GM19239 (cell line): Measurements from ENCODE around the gene GYG1.

Source experiments
- DNase-seq: peaks from one replicate; pipeline ENCODE4 v3.0.0; 2011; ENCODE audit warnings: low spot score; ENCODE audit not compliant: insufficient read length
- FAIRE-seq: peaks from 2 replicates; lab custom pipeline; 2011; peaks lifted over from hg19 to GRCh38; lab: Jason Lieb, UNC

Gene GYG1

GRCh38 chr3:149015393-149015792, 24.1 kb downstream of the GYG1 start:
- DNase-seq, result no peak
- FAIRE-seq, result no peak

- FAIRE-seq (no peak), DNase-seq (no peak)
These were observed 24.9 kb downstream of the GYG1 start for GRCh38 chr3:149016242-149016641.

- FAIRE-seq (no peak), DNase-seq (no peak)
These were observed 25.6 kb downstream of the GYG1 start for GRCh38 chr3:149016669-149017541.

- no peak for DNase-seq
- FAIRE-seq, result no peak
These were observed 26.9 kb downstream of the GYG1 start for GRCh38 chr3:149018247-149018646.

- no peak for DNase-seq
- no peak for FAIRE-seq
These were observed 28.2 kb downstream of the GYG1 start for GRCh38 chr3:149019580-149019979.

- no peak for DNase-seq
- no peak for FAIRE-seq
These were observed 29.0 kb downstream of the GYG1 start for GRCh38 chr3:149020196-149020838.

- no peak for FAIRE-seq
- DNase-seq, result no peak
These were observed 29.5 kb downstream of the GYG1 start for GRCh38 chr3:149020839-149021252.

GRCh38 chr3:149021830-149022229, 30.5 kb downstream of the GYG1 start:
- DNase-seq (no peak), FAIRE-seq (no peak)

GRCh38 chr3:149023951-149024350, 32.6 kb downstream of the GYG1 start:
- no peak for DNase-seq
- FAIRE-seq, result no peak

- DNase-seq (no peak), FAIRE-seq (no peak)
These were observed 35.4 kb downstream of the GYG1 start for GRCh38 chr3:149026718-149027117.

- no peak for FAIRE-seq
These were observed 39.8 kb downstream of the GYG1 start for GRCh38 chr3:149031096-149031495.

GRCh38 chr3:149037684-149038083, 46.3 kb downstream of the GYG1 start:
- DNase-seq (no peak), FAIRE-seq (no peak)

More at GRCh38 chr3:149031096-149031495, 39.8 kb downstream of the GYG1 start:
- DNase-seq, result no peak

- DNase-seq, result no peak
- no peak for FAIRE-seq
These were observed 47.0 kb downstream of the GYG1 start for GRCh38 chr3:149038322-149038721.

GRCh38 chr3:149042789-149043386, 51.5 kb downstream of the GYG1 start:
- peak; percentile 17 for DNase-seq

GRCh38 chr3:149044339-149045083, 53.2 kb downstream of the GYG1 start:
- DNase-seq (no peak), FAIRE-seq (no peak)

More at GRCh38 chr3:149042789-149043386, 51.5 kb downstream of the GYG1 start:
- FAIRE-seq, result peak; percentile 91

GRCh38 chr3:149055575-149055974, 64.2 kb downstream of the GYG1 start:
- no peak for FAIRE-seq

GRCh38 chr3:149058198-149058597, 66.9 kb downstream of the GYG1 start:
- DNase-seq (no peak), FAIRE-seq (no peak)

More at GRCh38 chr3:149055575-149055974, 64.2 kb downstream of the GYG1 start:
- DNase-seq, result no peak

GRCh38 chr3:149058602-149059001, 67.3 kb downstream of the GYG1 start:
- no peak for FAIRE-seq

GRCh38 chr3:149061776-149062175, 70.4 kb downstream of the GYG1 start:
- no peak for FAIRE-seq
- DNase-seq, result no peak

More at GRCh38 chr3:149058602-149059001, 67.3 kb downstream of the GYG1 start:
- DNase-seq, result no peak

- no peak for FAIRE-seq
- DNase-seq, result no peak
These were observed 76.5 kb downstream of the GYG1 start for GRCh38 chr3:149067883-149068282.
